Measurements from ENCODE around the gene HTRA2.

- TF ChIP-seq CTCF (IDR thresholded peaks at IDR 0.05; ENCODE audit: low read depth, low read length): no peak
- no peak for TF ChIP-seq EZH2phosphoT487 (IDR thresholded peaks at IDR 0.05; ENCODE audit: low read depth)
Observed at GRCh38 chr2:74529357-74530238, at the start of gene HTRA2, which contains the start of gene AUP1.
